HepG2 (cell line): Measurements from ENCODE around the gene GRIK2. TPM values are rescaled to one million over a fixed set of nuclear protein-coding genes. Genes with fewer than 3 reads are reported as not detected.

Source experiments
- ATAC-seq: fragments of 200-7000 bp; cut with Tn5 transposase; 3 replicates; pipeline ENCODE4 v1.9.1; 2020; ENCODE audit warnings: mild to moderate bottlenecking, moderate library complexity
- BruUV-seq: library from RNA; stranded (reverse); fragments of 400-500 nt; replicated peaks from 2 replicates; lab custom pipeline; 2021; lab: Mats Ljungman, UMichigan
- CTCF ChIA-PET: fragments of 300-600 bp; formaldehyde crosslinking; extraction: SDS; loops from one replicate; lab custom pipeline; 2021; ENCODE audit warnings: low total read pairs, inconsistent platforms, low intra/inter-chr PET ratio; lab: Yijun Ruan, JAX
- POLR2A ChIA-PET: fragments of 350-600 bp; sonication (Branson Sonifier 250); formaldehyde crosslinking; loops from one replicate; lab custom pipeline; 2020; ENCODE audit warnings: antibody characterized with exemption, inconsistent platforms; lab: Yijun Ruan, JAX
- DNase-seq: peaks from one replicate; pipeline ENCODE4 v3.0.0-alpha.2; 2015; ENCODE audit warnings: low spot score
- FAIRE-seq: peaks from 3 replicates; lab custom pipeline; 2011; peaks lifted over from hg19 to GRCh38; lab: Jason Lieb, UNC
- H2AFZ ChIP-seq: one replicate; pipeline ENCODE4 v1.6.1; 2011; ENCODE audit warnings: low read length, inconsistent platforms
- H3K27ac ChIP-seq: fragments of 300-600 bp; 3 replicates; pipeline ENCODE4 v1.8.0; 2011; ENCODE audit warnings: mixed run types, mild to moderate bottlenecking, mixed read lengths, low read length, inconsistent platforms; ENCODE audit not compliant: insufficient read depth; ENCODE audit errors: extremely low read length
- H3K27me3 ChIP-seq, 2 experiments: fragments of 200-600 bp in 1 of 2; 2 replicates in 1 of 2; 3 replicates in 1 of 2; pipeline versions ENCODE4 v1.6.0 to v1.8.0; 2011; ENCODE audit warnings: low read length in 2 of 2, mild to moderate bottlenecking in 2 of 2, moderate library complexity in 2 of 2, inconsistent platforms in 1 of 2; ENCODE audit not compliant: insufficient read depth in 2 of 2, control insufficient read depth in 1 of 2
- H3K36me3 ChIP-seq, 2 experiments: fragments of 200-600 bp in 1 of 2; replicated peaks in 1 of 2; 2 replicates in 1 of 2; 3 replicates in 1 of 2; pipeline versions ENCODE4 v1.5.1 to v1.8.0; 2011; ENCODE audit warnings: low read length in 2 of 2, inconsistent platforms in 1 of 2; ENCODE audit not compliant: insufficient read depth in 2 of 2, control insufficient read depth in 1 of 2
- H3K4me1 ChIP-seq: 2 replicates; pipeline ENCODE4 v1.5.1; 2012; ENCODE audit warnings: low read length, inconsistent platforms; ENCODE audit not compliant: insufficient read depth
- H3K4me2 ChIP-seq: 2 replicates; pipeline ENCODE4 v1.6.0; 2011; ENCODE audit warnings: low read depth, low read length, inconsistent platforms
- H3K4me3 ChIP-seq, 3 experiments: fragments of 200-600 bp in 1 of 3; sonication (generic), shearing (Covaris generic) in 1 of 3; replicated peaks in 1 of 3; 2 replicates each; pipeline ENCODE4 v1.5.1; 2011 to 2016; ENCODE audit warnings: low read length in 3 of 3, inconsistent platforms in 2 of 3, low read depth in 2 of 3, mild to moderate bottlenecking in 2 of 3, control low read depth in 1 of 3, mixed read lengths in 1 of 3; ENCODE audit not compliant: insufficient read depth in 1 of 3
- H3K79me2 ChIP-seq: one replicate; pipeline ENCODE4 v1.6.1; 2011; ENCODE audit warnings: low read length, inconsistent platforms; ENCODE audit not compliant: insufficient read depth
- H3K9ac ChIP-seq: 2 replicates; pipeline ENCODE4 v1.6.0; 2011; ENCODE audit warnings: mild to moderate bottlenecking, low read depth, low read length, inconsistent platforms; ENCODE audit not compliant: insufficient read depth
- H3K9me3 ChIP-seq: 2 replicates; pipeline ENCODE4 v1.5.1; 2012; ENCODE audit warnings: mild to moderate bottlenecking, low read length
- H4K20me1 ChIP-seq: 2 replicates; pipeline ENCODE4 v1.6.0; 2011; ENCODE audit warnings: inconsistent platforms, mild to moderate bottlenecking, low read length, moderate library complexity; ENCODE audit not compliant: insufficient read depth
- BATF2 ChIP-seq: sonication (generic); formaldehyde crosslinking; IDR thresholded peaks from 2 replicates; pipeline ENCODE4 v1.8.0; 2022; ENCODE audit warnings: mild to moderate bottlenecking, missing genetic modification reagents, moderate library complexity
- CTCF ChIP-seq: sonication (generic); formaldehyde crosslinking; IDR thresholded peaks from 2 replicates; pipeline ENCODE4 v1.5.0; 2020; ENCODE audit warnings: mild to moderate bottlenecking, missing genetic modification reagents, moderate library complexity
- ERF ChIP-seq: IDR thresholded peaks from 2 replicates; pipeline ENCODE4 v1.6.1; 2018; ENCODE audit warnings: missing biosample characterization, missing genetic modification reagents
- HIC2 ChIP-seq: sonication (generic); formaldehyde crosslinking; IDR thresholded peaks from 2 replicates; pipeline ENCODE4 v1.9.0; 2022; ENCODE audit warnings: low read depth, missing genetic modification reagents
- STAG1 ChIP-seq: sonication (generic); formaldehyde crosslinking; IDR thresholded peaks from 2 replicates; pipeline ENCODE4 v1.4.0; 2020; ENCODE audit warnings: missing genetic modification reagents
- WGBS: methylation state at CpG from one replicate; pipeline ENCODE4 v1.1.6; 2017; ENCODE audit warnings: low lambda C conversion rate; 5-methylcytosine and 5-hydroxymethylcytosine counted together
- in situ Hi-C: cut with HindIII; loops from 2 replicates; pipeline ENCODE4 v1.10.0; 2017; ENCODE audit warnings: low pct_unique_long_range_greater_than_20kb; ENCODE audit not compliant: extremely low pct_ligation_motif_present
- intact Hi-C: fragments of 100-400 bp; cut with micrococcal nuclease; formaldehyde crosslinking; loops from one replicate; pipeline ENCODE4 v1.10.0; 2022; ENCODE audit not compliant: unreplicated experiment
- polyA plus RNA-seq, 8 experiments: library from polyadenylated mRNA; depleted of rRNA in 3 of 8; stranded (reverse) in 7 of 8; unstranded in 1 of 8; fragments of >200 nt; fragmentation: Illumina TruSeq in 4 of 8; extraction: Trizol in 4 of 8; gene quantifications; 2 replicates each; pipeline versions ENCODE4 v1.2.1 to v1.2.3, GENCODE V29; 2011 to 2016; ENCODE audit warnings: low read depth in 4 of 8, missing spikeins in 1 of 8, mixed read lengths in 1 of 8; ENCODE audit not compliant: insufficient read depth in 1 of 8
- total RNA-seq, 5 experiments: library from RNA; depleted of rRNA; stranded (reverse); fragments of >200 nt; fragmentation: Illumina TruSeq; extraction: Trizol; gene quantifications; 2 replicates each; pipeline ENCODE4 v1.2.3, GENCODE V29; 2016; ENCODE audit warnings: low read depth in 1 of 5

GRIK2 gene
- total and polyA plus RNA-seq, 2 of the 13 experiments (the other 11 are each of a cell fraction or from before 2014, with no cell fraction given): not detected

- CTCF ChIA-PET: no interaction called here
- no TSS peak for BruUV-seq
- in situ Hi-C loops: no loop called here
- Histone ChIP-seq H3K9me3 (no peaks in the 10 kb centered on the region), H4K20me1 (no peaks in the 10 kb centered on the region), H3K4me2 (no peak overlapping the region), H3K9ac (no peak overlapping the region), H2AFZ (no peak overlapping the region), H3K4me3 (no peak overlapping the region), H3K36me3 (no peaks in the 10 kb centered on the region), H3K27me3 (no peaks in the 10 kb centered on the region), H3K4me1 (no peaks in the 10 kb centered on the region), H3K79me2 (no peaks in the 10 kb centered on the region), H3K27ac (no peak overlapping the region)
- intact Hi-C loops: no loop called here
- ATAC-seq: peak; percentile 86
- FAIRE-seq: no peak
- TF ChIP-seq BATF2 (CRISPR knock-in tag) (no peak), CTCF (CRISPR knock-in tag) (peak; percentile 42; the same call in 1 of the 2 replicates), ERF (no peak), STAG1 (CRISPR knock-in tag) (peak; percentile 18; the same call in 1 of the 2 replicates), HIC2 (CRISPR knock-in tag) (no peak)
- DNase-seq: peak; percentile 20
- POLR2A ChIA-PET: no interaction called here
- 0% methylated on average over 2 of the region's 2 CpGs for WGBS
These were observed 720.9 kb downstream of the GRIK2 start for GRCh38 chr6:102114402-102114801.
